Stomach (tissue), 9 donors: Measurements from ENCODE around the gene LDAH. TPM values are rescaled to one million over a fixed set of nuclear protein-coding genes. Genes with fewer than 3 reads are reported as not detected.

Experiments used
- DNase-seq, 2 donors: peaks; one replicate each; pipeline versions ENCODE4 v3.0.0 to v3.0.0-alpha.2; 2013 to 2019
- H3K27ac ChIP-seq, 5 donors: fragments of 200-600 bp in 4 of 5; sonication (generic) in 4 of 5; one replicate each; pipeline ENCODE4 v1.5.1; 2013 to 2019; ENCODE audit warnings: mild to moderate bottlenecking in 1 of 5, moderate library complexity in 1 of 5
- H3K27me3 ChIP-seq, 3 donors: fragments of 200-600 bp; sonication (generic); one replicate each; pipeline ENCODE4 v1.5.1; 2017 to 2019; ENCODE audit warnings: mixed run types in 1 of 3
- H3K36me3 ChIP-seq, 4 donors: fragments of 200-600 bp; sonication (generic); 1 replicate in 3 of 4; 2 replicates in 1 of 4; pipeline ENCODE4 v1.5.1; 2016 to 2019
- H3K4me1 ChIP-seq, 4 donors: fragments of 200-600 bp; sonication (generic); one replicate each; pipeline ENCODE4 v1.5.1; 2016 to 2019
- H3K4me3 ChIP-seq, 4 donors: fragments of 200-600 bp; sonication (generic) in 3 of 4; one replicate each; pipeline ENCODE4 v1.5.1; 2016 to 2019; ENCODE audit warnings: mild to moderate bottlenecking in 1 of 4
- H3K9me3 ChIP-seq, 4 donors: fragments of 200-600 bp; sonication (generic); one replicate each; pipeline ENCODE4 v1.5.1; 2016 to 2019
- CTCF ChIP-seq, 7 experiments: fragments of 450-650 bp in 4 of 7; fragments of 200-600 bp in 3 of 7; sonication (generic) in 3 of 7; IDR thresholded peaks; one replicate each; pipeline ENCODE4 v1.5.1; 2016 to 2019; ENCODE audit warnings: antibody characterized with exemption in 7 of 7, control low read depth in 2 of 7, mild to moderate bottlenecking in 1 of 7
- EP300 ChIP-seq: sonication (generic); formaldehyde crosslinking; IDR thresholded peaks from one replicate; pipeline ENCODE4 v1.6.1; 2017; ENCODE audit warnings: antibody characterized with exemption
- POLR2A ChIP-seq, 4 donors: fragments of 450-650 bp; IDR thresholded peaks; one replicate each; pipeline ENCODE4 v1.6.1; 2016; ENCODE audit warnings: antibody characterized with exemption in 4 of 4, control low read depth in 2 of 4, mild to moderate bottlenecking in 1 of 4, moderate library complexity in 1 of 4
- POLR2AphosphoS5 ChIP-seq, 3 donors: sonication (generic); formaldehyde crosslinking; IDR thresholded peaks; one replicate each; pipeline ENCODE4 v1.6.1; 2016; ENCODE audit warnings: antibody characterized with exemption in 3 of 3
- WGBS, 5 donors: extraction: QIAGEN DNeasy Blood & Tissue Kit in 3 of 5; methylation state at CpG; one replicate each; pipeline versions ENCODE4 v1.1.5 to v1.1.7; 2013 to 2018; 5-methylcytosine and 5-hydroxymethylcytosine counted together
- intact Hi-C: fragments of 100-400 bp; cut with DNase I; formaldehyde crosslinking; loops from one replicate; pipeline ENCODE4 v1.15.1; 2023; ENCODE audit warnings: low total_unique reads
- polyA plus RNA-seq, 3 donors: library from polyadenylated mRNA; stranded (reverse); fragments of 200-250 nt; gene quantifications; one replicate each; pipeline ENCODE4 v1.2.3, GENCODE V29; 2013
- total RNA-seq, 5 donors: library from RNA; depleted of rRNA; stranded (reverse); fragments of >200 nt; gene quantifications; one replicate each; pipeline versions ENCODE4 v1.1.0 to v1.2.3, GENCODE V29; 2014 to 2016
- donor health status: healthy with polysubstance abuse.
- donor health status: Bipolar disorder and iron deficiency.
- donor health status: healthy.

The LDAH gene
- total and polyA plus RNA-seq, 8 donors = 4.1 to 20.0 (median 5.9) TPM

- DNase-seq = no peak
- H3K36me3 ChIP-seq = peaks cover 2 to 18% (median 11%) of the 10 kb centered on the region in 4 donors
- H3K27ac ChIP-seq = peak overlapping the region in 1 of 5 donors; percentile 17
- peaks cover 16 to 24% (median 21%) of the 10 kb centered on the region in 4 donors for H3K4me1 ChIP-seq
- intact Hi-C loops = no loop called here
- WGBS, 5 donors = 69 to 82% (median 74%) methylated on average over 15 of the region's 15 CpGs
- peaks cover 2 to 25% (median 17%) of the 10 kb centered on the region in 3 donors for H3K27me3 ChIP-seq
- H3K9me3 ChIP-seq = no peaks in the 10 kb centered on the region
- H3K4me3 ChIP-seq = no peak overlapping the region
- TF ChIP-seq POLR2AphosphoS5 (IDR thresholded peaks at IDR 0.05) (no peak), EP300 (no peak), POLR2A (IDR thresholded peaks at IDR 0.05) (no peak), CTCF (IDR thresholded peaks at IDR 0.05) (no peak)
Measured at GRCh38 chr2:20677301-20678085, 145.4 kb downstream of the LDAH start.

DNA sequence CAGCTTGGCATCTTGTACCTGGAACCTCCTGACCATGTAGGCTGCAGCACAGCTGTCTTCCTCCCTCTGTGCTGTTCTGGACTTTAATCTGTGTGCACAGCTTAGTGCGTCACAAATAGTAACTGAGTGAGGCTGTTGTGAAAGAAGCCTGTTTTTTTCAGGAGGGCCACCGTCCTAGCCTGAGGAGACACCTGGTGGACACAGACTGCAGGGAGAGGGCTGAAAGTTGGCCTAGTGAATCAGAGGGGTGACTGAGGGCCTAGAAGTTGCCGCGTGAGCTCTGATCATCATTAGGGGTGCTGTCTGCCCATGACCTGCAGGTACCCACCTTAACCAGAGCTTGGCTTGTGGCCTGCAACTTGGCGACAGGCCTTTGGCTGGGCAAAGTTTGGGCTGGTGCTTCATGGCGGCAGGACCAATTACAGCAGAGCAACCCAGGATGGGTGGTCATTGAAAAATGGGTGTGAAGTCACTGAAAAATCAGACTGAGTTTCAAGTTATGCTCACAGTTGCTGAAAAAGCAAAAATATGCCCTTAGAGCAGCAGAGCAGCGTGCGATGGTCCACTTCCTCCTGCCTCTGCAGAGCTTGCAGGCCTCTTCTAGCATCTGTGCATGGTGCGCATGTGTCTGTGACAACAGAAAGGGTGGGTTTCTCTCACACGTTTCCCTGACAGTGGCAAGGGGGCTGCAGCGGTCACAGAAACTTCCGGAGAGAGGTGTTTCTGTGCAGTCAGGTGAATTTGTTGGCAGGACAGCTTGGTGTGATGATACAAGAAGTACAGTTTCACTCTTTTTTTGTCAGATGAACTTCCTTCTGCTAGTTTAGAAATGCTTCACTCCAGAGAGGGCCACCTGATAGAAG lies 146.3 kb downstream of the LDAH start:
- no peak for TF ChIP-seq EP300
- peak in 2 of 3 donors; percentile 27 to 51 for TF ChIP-seq POLR2AphosphoS5 (IDR thresholded peaks at IDR 0.05)
- peak in 2 of 7 experiments; percentile 29 to 41 for TF ChIP-seq CTCF (IDR thresholded peaks at IDR 0.05)
- Histone ChIP-seq H3K27me3 (peaks cover 7 to 34% (median 25%) of the 10 kb centered on the region in 3 donors), H3K4me1 (peaks cover 18 to 33% (median 24%) of the 10 kb centered on the region in 4 donors), H3K4me3 (no peak overlapping the region), H3K27ac (peak overlapping the region in 4 of 5 donors; percentile 43 to 59 (median 51)), H3K36me3 (peaks cover 2 to 8% (median 4%) of the 10 kb centered on the region in 4 donors), H3K9me3 (no peaks in the 10 kb centered on the region)
- intact Hi-C loops = no loop called here
- WGBS, 5 donors = 75 to 84% (median 80%) methylated on average over 12 of the region's 12 CpGs
- peak in 1 of 2 donors; percentile 60 for DNase-seq

DNA sequence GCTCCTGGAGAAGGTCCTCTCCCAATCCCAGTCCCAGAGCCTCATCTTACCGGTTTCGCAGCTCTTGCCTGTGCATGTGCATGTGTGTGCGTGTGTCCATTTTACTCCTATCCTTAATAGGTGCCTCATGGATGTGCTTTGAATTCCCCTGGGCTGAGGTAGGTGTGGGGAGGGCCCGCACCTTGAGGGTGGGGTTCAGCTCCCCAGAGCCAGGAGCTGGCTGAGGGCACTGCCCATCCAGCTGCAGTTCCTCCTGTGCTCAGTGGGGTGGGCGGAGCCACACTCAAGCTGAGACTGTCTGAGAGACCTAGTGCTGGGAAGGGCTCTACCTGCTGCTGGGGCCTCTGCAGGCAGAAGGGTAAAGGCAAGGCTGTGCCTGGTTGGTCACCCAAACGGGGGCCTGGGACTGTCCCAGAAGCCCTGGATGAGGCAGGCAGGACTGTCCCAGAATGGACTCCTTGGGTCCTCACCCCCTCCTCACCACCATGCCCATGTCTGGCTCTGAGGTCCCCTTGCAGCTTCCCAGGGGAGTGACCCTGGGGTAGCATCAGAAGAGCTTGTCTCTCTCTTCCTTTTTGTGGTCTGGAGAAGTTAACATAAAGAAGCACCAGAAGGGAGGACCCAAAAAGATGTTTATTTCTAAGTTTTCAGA lies 147.1 kb downstream of the LDAH start:
- peaks cover 13 to 41% (median 32%) of the 10 kb centered on the region in 3 donors for H3K27me3 ChIP-seq
- DNase-seq = peak; percentile 65 to 76
- TF ChIP-seq POLR2AphosphoS5 (IDR thresholded peaks at IDR 0.05) (no peak), EP300 (no peak), CTCF (IDR thresholded peaks at IDR 0.05) (peak in 1 of 7 experiments; percentile 20)
- intact Hi-C loops = no loop called here
- no peak overlapping the region for H3K4me3 ChIP-seq
- H3K4me1 ChIP-seq = peaks cover 23 to 40% (median 30%) of the 10 kb centered on the region in 4 donors
- H3K9me3 ChIP-seq = peaks cover 0 to 5% (median 0%) of the 10 kb centered on the region in 4 donors
- WGBS, 5 donors = 42 to 61% (median 53%) methylated on average over 5 to 6 of the region's 6 CpGs
- H3K36me3 ChIP-seq = peaks cover 0 to under 1% (median 0%) of the 10 kb centered on the region in 4 donors
- peak overlapping the region in 4 of 5 donors; percentile 43 to 59 (median 51) for H3K27ac ChIP-seq
